HG02678 (cell line): ENCODE measurements around the gene PIGBOS1.
"Not testable (repeated sequence)": the region's sequence is repeated elsewhere in the genome, so short reads cannot be mapped to it uniquely, and the experiment has no call there.

Source experiments
- ATAC-seq: cut with Tn5 transposase; IDR thresholded peaks from one replicate; pipeline ENCODE4 v1.9.1; 2021; ENCODE audit warnings: mild to moderate bottlenecking, moderate library complexity; ENCODE audit not compliant: unreplicated experiment

PIGBOS1 gene

GRCh38 chr15:55318588-55319494 lies at the start of gene PIGBOS1, which contains the start of gene PIGB:
PIGBOS1 (minus strand) TSS chr15:55319123; CDS start chr15:55317792, 1,331 bp downstream.
PIGB (plus strand) TSS chr15:55319222; CDS start chr15:55319251, 29 bp downstream.
- peak; percentile 92 for ATAC-seq

DNA sequence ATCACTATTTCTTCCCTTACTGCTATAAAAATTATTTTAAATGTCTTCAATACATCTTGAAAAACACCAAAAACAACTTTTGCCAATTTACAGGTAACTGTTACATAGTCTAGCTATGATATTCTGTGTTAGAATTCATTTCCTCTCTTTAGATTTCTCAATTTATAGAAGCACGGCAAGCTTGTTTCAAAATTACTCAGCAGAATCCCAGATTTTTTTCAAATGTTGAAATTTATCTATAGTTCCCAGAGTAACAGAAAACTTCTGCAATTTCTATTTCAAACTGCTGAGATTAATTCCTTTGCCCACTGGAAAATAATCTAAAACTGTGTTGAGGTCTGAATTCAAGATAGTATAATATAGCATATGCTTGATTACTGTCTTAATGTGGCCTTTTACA lies 48.1 kb upstream of the PIGBOS1 start:
- ATAC-seq, result no peak

GRCh38 chr15:55362641-55363040 lies 43.7 kb upstream of the PIGBOS1 start:
- ATAC-seq, result no peak

DNA sequence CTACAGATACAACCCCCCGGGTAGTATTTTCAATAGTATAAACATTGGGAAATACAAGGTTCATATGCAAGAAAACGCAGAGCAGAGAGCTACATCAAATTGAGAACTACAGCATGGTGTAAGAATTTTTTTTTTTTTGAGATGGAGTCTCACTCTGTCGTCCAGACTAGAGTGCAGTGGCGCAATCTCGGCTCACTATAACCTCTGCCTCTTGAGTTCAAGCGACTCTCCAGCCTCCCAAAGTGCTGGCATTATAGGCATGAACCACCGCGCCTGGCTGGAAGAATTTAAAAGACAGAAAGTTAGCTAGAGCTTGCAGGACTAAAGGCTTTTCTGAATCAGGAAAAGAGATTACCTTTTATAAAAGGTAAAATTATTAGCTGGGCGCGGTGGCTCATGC lies 42.1 kb upstream of the PIGBOS1 start:
- ATAC-seq, result no peak

GRCh38 chr15:55360256-55360655 lies 41.3 kb upstream of the PIGBOS1 start:
- ATAC-seq, result no peak

DNA sequence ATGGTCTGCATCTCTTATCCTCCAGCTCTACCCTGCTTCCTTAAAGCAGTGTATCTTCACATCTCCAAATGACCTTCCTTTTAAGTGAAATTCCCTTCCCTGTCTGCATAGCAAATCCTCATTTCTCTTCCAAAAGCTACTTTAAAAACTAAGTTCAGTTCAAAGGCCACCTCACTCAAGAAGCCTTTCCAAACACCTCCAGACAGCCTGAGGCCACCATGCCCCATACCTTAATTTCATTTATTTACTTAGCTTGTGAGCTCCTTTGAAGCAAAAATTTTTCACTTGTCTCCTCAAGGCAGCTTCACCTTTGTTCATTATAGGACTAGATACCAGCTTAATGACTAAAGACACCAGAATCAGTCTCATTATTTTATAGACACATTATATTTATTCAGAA lies 39.5 kb upstream of the PIGBOS1 start:
- no peak for ATAC-seq

GRCh38 chr15:55357774-55358173 lies 38.9 kb upstream of the PIGBOS1 start:
- ATAC-seq, result no peak

- no peak for ATAC-seq
Observed at GRCh38 chr15:55356985-55357585, 38.2 kb upstream of the PIGBOS1 start.

GRCh38 chr15:55353025-55353424 lies 34.1 kb upstream of the PIGBOS1 start:
- no peak for ATAC-seq

- ATAC-seq, result no peak
Observed at GRCh38 chr15:55349282-55349681, 30.4 kb upstream of the PIGBOS1 start.

DNA sequence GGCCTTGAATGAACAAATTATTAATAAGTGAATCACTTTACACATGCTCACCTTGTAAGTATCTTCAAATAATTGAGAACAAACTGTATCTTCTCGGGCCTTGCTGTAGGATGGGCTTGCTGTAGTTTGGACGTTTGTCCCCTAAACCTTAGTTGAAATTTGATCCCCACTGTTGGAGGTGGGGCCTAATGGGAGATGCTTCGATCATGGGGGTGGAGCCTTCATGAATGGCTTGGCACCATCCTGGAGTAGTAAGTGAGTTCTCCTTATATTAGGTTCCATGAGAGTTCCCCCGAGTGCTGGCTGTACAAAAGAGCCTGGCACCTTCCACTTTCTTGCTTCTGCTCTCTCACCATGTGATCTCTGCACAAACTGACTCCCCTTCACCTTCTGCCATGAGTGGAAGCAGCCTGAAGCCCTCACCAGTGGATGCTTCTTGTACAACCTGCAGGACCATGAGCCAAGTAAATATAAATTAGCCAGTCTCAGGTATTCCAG lies 29.4 kb upstream of the PIGBOS1 start:
- no peak for ATAC-seq

DNA sequence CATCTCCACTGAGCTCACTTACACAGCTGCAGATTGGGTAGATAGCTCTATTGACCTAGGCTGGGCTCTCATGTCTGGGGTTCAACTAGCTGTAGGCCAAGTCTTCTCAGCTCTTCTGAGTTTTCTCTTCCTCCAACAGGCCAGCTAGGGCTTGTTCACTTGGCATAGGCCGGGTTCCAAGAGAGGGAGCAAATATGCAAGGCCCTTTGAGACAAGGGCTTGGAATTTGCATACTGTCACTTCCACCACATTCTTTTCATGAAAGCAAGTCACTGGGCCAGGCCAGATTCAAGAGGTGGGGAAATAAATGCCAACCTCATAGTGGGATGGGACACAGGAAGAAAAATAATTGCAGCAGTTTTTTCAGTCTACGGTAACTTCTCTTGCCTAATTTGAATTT lies 25.3 kb upstream of the PIGBOS1 start:
- ATAC-seq, result no peak

- ATAC-seq, result no peak
Observed at GRCh38 chr15:55343168-55343567, 24.2 kb upstream of the PIGBOS1 start.

GRCh38 chr15:55337160-55337559 lies 18.2 kb upstream of the PIGBOS1 start:
- ATAC-seq, result no peak

DNA sequence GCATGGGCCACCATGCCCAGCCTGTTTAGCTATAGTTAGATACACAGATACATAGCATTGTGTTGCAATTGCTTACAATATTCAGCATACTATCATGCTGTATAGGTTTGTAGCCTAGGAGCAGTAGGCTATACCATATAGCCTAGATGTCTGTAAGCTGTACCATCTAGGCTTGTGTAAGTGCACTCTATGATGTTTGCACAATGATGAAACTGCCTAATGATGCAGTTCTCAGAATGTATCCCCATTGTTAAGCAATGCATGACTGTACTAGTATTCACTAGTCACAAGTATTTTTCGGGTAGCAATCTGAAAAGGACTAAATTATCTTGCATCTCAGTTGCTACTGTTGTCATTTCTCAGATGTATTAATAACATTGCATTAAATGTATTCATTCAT lies 16.1 kb upstream of the PIGBOS1 start:
- no peak for ATAC-seq

DNA sequence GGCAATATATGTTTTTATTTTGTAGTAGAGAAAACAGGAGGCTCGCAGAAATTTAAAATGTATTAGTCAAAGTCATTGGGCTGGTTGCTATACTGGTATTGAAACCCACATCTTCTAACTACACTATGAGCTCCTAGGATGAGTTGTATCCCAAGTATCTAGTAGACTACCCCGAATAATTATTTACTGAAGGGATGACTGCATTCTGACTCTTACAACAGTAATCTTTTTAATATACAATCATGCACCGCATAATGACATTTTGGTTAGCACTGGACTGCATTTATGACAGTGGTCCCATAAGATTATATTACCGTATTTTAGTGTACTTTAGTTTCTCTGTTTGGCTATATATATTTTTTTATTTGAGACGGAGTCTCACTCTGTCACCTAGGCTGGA lies 15.4 kb upstream of the PIGBOS1 start:
- no peak for ATAC-seq

- no peak for ATAC-seq
Observed at GRCh38 chr15:55327387-55327786, 8.5 kb upstream of the PIGBOS1 start.

DNA sequence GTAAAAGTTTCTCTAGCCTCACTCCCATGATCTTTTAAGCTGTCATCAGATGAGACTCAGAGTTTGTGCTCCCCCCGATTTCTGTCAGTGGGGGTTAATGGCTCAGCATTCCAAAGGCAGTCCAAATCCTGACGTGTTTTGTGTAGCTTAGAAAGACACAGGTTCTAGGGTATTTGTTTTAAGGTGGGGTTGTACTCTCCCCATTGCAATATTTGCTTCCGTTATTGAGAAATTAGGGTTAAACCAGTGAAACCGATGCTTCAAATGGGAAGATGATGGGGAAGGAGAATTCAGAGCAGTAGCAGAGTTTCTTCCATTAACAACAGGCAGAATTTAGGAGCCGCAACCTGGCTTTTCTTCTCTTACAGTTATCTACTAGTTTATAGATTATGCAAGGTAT lies 3.5 kb upstream of the PIGBOS1 start:
- ATAC-seq, result no peak

- no peak for ATAC-seq
Observed at GRCh38 chr15:55320963-55321362, 2.0 kb upstream of the PIGBOS1 start.

DNA sequence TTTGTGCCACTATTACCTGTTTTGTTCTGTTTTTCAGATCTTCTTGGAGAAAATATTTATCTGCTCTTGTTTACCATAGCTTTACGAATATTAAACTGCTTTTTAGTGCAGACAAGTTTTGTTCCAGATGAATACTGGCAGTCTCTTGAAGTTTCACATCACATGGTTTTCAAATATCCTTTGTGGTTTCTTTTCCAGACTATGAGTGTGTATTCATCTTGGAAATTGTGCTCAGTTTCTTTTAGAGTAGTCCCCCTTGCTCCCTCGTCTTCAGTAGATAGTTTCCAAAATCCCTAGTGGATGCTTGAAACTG lies 1.3 kb upstream of the PIGBOS1 start:
- ATAC-seq, result no peak

GRCh38 chr15:55319537-55320237 lies 764 bp upstream of the PIGBOS1 start:
- ATAC-seq, result no peak

- ATAC-seq, result not testable (repeated sequence)
Observed at GRCh38 chr15:55302801-55303200, 16.1 kb downstream of the PIGBOS1 start.
